ENCODE data around the gene NTM. TPM values are rescaled to one million over a fixed set of nuclear protein-coding genes. Genes with fewer than 3 reads are reported as not detected.

The NTM gene
- total RNA-seq, 4 donors from 2014 or later: 3.6 to 11.8 (median 7.8) TPM

GRCh38 chr11:132111838-132112237 is 741.4 kb downstream of the NTM start:
- WGBS, 2 donors (ENCODE audit: low coverage in 1 of 2): 35 to 48% methylated on average over 3 to 5 of the region's 5 CpGs
- no peaks in the 10 kb centered on the region for H3K9me3 ChIP-seq
- H3K27me3 ChIP-seq: no peaks in the 10 kb centered on the region
- H3K36me3 ChIP-seq: no peaks in the 10 kb centered on the region
- no peak for TF ChIP-seq EP300 (IDR thresholded peaks at IDR 0.05)
- TF ChIP-seq POLR2AphosphoS5 (IDR thresholded peaks at IDR 0.05): no peak
- TF ChIP-seq POLR2A (IDR thresholded peaks at IDR 0.05): no peak
- TF ChIP-seq, protein P1, sequence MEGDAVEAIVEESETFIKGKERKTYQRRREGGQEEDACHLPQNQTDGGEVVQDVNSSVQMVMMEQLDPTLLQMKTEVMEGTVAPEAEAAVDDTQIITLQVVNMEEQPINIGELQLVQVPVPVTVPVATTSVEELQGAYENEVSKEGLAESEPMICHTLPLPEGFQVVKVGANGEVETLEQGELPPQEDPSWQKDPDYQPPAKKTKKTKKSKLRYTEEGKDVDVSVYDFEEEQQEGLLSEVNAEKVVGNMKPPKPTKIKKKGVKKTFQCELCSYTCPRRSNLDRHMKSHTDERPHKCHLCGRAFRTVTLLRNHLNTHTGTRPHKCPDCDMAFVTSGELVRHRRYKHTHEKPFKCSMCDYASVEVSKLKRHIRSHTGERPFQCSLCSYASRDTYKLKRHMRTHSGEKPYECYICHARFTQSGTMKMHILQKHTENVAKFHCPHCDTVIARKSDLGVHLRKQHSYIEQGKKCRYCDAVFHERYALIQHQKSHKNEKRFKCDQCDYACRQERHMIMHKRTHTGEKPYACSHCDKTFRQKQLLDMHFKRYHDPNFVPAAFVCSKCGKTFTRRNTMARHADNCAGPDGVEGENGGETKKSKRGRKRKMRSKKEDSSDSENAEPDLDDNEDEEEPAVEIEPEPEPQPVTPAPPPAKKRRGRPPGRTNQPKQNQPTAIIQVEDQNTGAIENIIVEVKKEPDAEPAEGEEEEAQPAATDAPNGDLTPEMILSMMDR (IDR thresholded peaks at IDR 0.05): no peak
- ATAC-seq: peak; percentile 54
- H3K4me1 ChIP-seq: peaks cover 0 to 7% (median 0%) of the 10 kb centered on the region in 3 donors
- no peak overlapping the region for H3K4me3 ChIP-seq
- peak overlapping the region in 3 of 4 donors; percentile 46 to 58 (median 47) for H3K27ac ChIP-seq

DNA sequence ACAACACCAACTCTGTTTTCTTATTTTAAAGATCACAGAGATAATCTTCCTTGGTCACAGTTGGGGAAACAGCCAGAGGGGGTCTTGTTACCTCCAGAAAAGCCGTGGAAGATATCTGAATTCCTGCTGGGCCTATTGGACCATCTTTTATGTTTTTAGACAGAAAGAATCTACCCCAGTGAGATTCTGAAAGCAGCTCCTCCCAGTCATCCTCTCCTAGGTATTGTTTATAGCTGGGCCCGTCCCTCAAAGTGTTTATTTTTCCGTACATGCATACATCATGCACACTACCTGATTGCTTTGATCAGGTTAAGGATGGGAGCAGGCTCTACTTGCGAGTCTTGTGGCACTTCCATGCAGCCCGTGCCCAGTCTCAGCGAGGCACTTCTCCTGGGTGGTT is 742.4 kb downstream of the NTM start:
- 85 to 90% methylated on average over 5 of the region's 6 CpGs for WGBS, 2 donors (ENCODE audit: low coverage in 1 of 2)
- peaks cover 0 to 7% (median 0%) of the 10 kb centered on the region in 3 donors for H3K4me1 ChIP-seq

DNA sequence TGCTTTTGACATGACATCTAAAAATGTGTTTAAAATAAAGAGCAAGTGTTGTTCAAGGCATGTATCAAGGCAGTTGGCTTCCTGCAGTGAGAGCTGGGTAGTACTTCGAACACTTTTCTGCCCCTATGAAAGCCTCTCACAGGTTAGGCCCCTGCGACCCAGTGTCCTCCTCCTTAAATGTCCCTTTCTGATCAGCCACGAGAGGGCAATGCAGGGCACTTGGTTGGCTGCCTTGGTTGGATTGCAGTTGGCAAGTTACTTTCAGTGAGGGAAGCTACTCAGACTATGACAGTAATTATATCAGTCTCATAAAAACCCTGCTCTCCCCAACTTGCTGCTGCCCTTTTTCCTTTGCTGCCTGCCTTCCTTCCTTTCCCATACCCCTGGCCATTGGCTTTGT is 743.8 kb downstream of the NTM start:
- WGBS, 2 donors (ENCODE audit: low coverage in 1 of 2): 35 to 69% methylated on average over 2 to 3 of the region's 3 CpGs
- no peak overlapping the region for H3K4me3 ChIP-seq
- peak overlapping the region in 1 of 4 donors; percentile 46 for H3K27ac ChIP-seq
- no peak for TF ChIP-seq EP300 (IDR thresholded peaks at IDR 0.05)
- TF ChIP-seq, protein P1 (IDR thresholded peaks at IDR 0.05): peak in 1 of 4 experiments; percentile 49
- peaks cover 0 to 7% (median 0%) of the 10 kb centered on the region in 3 donors for H3K4me1 ChIP-seq
- no peaks in the 10 kb centered on the region for H3K36me3 ChIP-seq
- no peak for ATAC-seq
- H3K9me3 ChIP-seq: no peaks in the 10 kb centered on the region
- no peaks in the 10 kb centered on the region for H3K27me3 ChIP-seq

More for the DNA sequence above, 742.4 kb downstream of the NTM start:
- H3K27ac ChIP-seq: peak overlapping the region in 3 of 4 donors; percentile 34 to 46 (median 39)
- H3K4me3 ChIP-seq: no peak overlapping the region
- H3K36me3 ChIP-seq: no peaks in the 10 kb centered on the region
- ATAC-seq: no peak
- no peaks in the 10 kb centered on the region for H3K27me3 ChIP-seq
- no peaks in the 10 kb centered on the region for H3K9me3 ChIP-seq
- TF ChIP-seq POLR2A (IDR thresholded peaks at IDR 0.05) (no peak), EP300 (IDR thresholded peaks at IDR 0.05) (no peak), POLR2AphosphoS5 (IDR thresholded peaks at IDR 0.05) (no peak)
- TF ChIP-seq, protein P1 (IDR thresholded peaks at IDR 0.05): no peak

DNA sequence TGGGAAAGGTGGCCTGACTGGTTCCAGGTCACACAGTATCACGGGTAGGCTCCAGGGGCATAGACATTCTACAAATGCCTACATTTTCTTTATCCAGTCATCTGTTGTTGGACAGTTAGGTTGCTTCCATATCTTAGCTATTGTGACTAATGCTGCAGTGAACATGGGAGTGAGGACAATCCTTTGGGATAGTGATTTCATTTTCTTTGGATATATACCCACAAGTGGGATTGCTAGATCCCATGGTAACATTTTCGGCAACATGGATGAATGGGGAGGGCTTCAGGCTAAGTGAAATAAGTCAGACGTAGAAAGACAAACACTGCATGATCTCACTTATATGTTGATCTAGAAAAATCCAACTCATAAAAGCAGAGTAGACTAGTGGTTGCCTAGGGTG is 744.3 kb downstream of the NTM start:
- Histone ChIP-seq H3K27ac (no peak overlapping the region), H3K4me1 (peaks cover 0 to 7% (median 0%) of the 10 kb centered on the region in 3 donors), H3K4me3 (no peak overlapping the region), H3K36me3 (no peaks in the 10 kb centered on the region), H3K9me3 (no peaks in the 10 kb centered on the region), H3K27me3 (no peaks in the 10 kb centered on the region)
- ATAC-seq: no peak
- TF ChIP-seq POLR2AphosphoS5 (IDR thresholded peaks at IDR 0.05) (no peak), POLR2A (IDR thresholded peaks at IDR 0.05) (no peak), EP300 (IDR thresholded peaks at IDR 0.05) (no peak)
- TF ChIP-seq, protein P1 (IDR thresholded peaks at IDR 0.05): no peak
- 72 to 87% methylated on average over 3 of the region's 3 CpGs for WGBS, 2 donors (ENCODE audit: low coverage in 1 of 2)

DNA sequence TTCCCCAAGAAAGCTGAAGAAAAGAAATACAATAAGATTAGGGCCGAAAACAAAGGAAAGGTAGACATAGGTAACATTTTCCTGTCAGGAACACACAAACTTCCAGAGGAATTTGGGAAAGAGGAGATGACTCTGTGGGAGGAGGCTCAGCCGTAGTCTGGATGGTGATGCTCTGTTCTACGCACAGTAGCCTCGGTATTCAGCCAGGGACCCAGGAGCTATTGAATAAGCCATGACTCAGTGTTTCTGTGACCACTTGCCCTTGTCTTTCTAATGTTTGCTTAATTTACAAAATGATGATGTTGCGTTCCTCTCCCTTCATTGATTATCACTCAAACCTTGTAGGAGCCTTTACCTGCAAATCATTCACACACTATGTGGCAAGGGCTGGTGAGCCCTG is 745.0 kb downstream of the NTM start:
- no peak overlapping the region for H3K27ac ChIP-seq
- H3K4me3 ChIP-seq: no peak overlapping the region
- no peak for TF ChIP-seq POLR2A (IDR thresholded peaks at IDR 0.05)
- no peak for TF ChIP-seq EP300 (IDR thresholded peaks at IDR 0.05)
- TF ChIP-seq, protein P1 (IDR thresholded peaks at IDR 0.05): no peak
- no peak for TF ChIP-seq POLR2AphosphoS5 (IDR thresholded peaks at IDR 0.05)
- no peaks in the 10 kb centered on the region for H3K9me3 ChIP-seq
- H3K4me1 ChIP-seq: peaks cover 0 to 7% (median 0%) of the 10 kb centered on the region in 3 donors
- no peaks in the 10 kb centered on the region for H3K36me3 ChIP-seq
- no peak for ATAC-seq
- WGBS, 2 donors (ENCODE audit: low coverage in 1 of 2): 77 to 98% methylated on average over 5 of the region's 5 CpGs
- no peaks in the 10 kb centered on the region for H3K27me3 ChIP-seq
